GM19099 (cell line): ENCODE measurements around the gene RXYLT1.

Experiments
- POLR2A ChIP-seq: IDR thresholded peaks from 3 replicates; pipeline ENCODE4 v1.6.1; 2011; ENCODE audit warnings: low read depth; ENCODE audit not compliant: insufficient read length; ENCODE audit errors: extremely low read depth

RXYLT1 gene

DNA sequence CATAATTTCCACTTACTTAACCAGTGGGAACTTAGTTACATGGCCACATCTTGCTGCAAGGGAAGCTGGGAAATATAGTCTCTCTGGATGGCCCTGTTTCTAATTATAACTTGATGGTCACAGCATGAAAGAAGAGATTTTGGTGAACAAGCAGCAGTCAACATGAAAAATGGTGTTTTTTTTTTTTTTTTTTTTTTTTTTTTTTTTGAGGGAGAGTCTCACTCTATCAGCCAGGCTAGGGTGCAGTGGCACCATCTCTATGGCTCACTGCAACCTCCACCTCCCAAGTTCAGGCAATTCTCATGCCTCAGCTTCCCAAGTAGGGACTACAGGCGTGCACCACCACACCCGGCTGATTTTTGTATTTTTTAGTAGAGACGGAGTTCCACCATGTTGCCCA lies 75.6 kb downstream of the RXYLT1 start:
- no peak for TF ChIP-seq POLR2A

DNA sequence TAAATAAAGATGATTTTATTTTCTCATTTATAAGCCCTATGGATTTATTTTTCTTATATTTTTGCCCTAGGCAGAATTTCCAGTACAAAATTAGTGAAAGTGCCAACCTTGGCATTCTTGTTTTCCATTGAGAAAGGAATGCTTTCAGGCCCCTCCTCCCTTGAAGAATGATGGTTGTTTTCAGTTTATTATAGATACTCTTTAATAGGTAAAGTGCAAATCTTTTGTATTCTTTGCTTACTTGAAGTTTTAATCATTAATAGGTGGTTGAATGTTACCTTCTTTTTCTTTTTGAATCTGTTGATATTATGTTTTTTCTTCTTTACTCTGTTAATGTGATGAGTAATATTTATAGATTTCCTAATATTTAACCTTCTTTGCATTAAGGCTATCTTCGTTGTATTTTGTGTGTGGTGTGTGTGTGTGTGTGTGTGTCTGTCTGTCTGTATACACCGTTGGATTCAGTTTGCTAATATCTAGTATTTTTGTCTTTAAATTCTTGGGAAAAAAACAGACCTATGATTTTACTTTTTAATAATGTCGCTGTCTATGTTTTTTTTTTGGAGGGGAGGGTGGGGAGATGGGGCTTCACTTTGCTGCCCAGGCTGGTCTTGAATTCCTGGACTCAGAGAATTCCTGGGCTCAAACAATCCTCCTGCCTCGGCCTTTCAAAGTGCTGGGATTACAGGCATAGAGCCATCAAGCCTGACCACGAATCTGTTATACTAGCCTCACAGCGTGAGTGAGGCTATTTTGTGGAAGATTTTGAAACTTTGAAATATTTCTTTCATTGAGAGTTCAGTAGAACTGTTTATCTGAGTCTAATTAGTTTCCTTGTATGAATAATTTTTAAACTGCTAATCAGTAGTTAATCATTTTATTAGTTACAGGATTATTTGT lies 78.3 kb downstream of the RXYLT1 start:
- TF ChIP-seq POLR2A: no peak
